Loucy (cell line): ENCODE data around the gene ABHD11.
"Not testable (repeated sequence)": the region's sequence is repeated elsewhere in the genome, so short reads cannot be mapped to it uniquely, and the experiment has no call there.

Experiments
- H2AFZ ChIP-seq: fragments of 200-600 bp; sonication (generic); 2 replicates; pipeline ENCODE4 v1.6.0; 2016; ENCODE audit warnings: antibody characterized with exemption, mild to moderate bottlenecking, low read length, moderate library complexity
- H3F3A ChIP-seq: fragments of 200-600 bp; 2 replicates; pipeline ENCODE4 v1.6.0; 2016; ENCODE audit warnings: antibody characterized with exemption, low read depth, mild to moderate bottlenecking
- H3K27me3 ChIP-seq: fragments of 200-600 bp; sonication (generic); 2 replicates; pipeline ENCODE4 v1.6.1; 2014; ENCODE audit warnings: low read length, mild to moderate bottlenecking; ENCODE audit not compliant: insufficient read depth, poor library complexity, severe bottlenecking
- H3K36me3 ChIP-seq: fragments of 200-600 bp; sonication (generic); 2 replicates; pipeline ENCODE4 v1.6.1; 2016; ENCODE audit warnings: low read length; ENCODE audit not compliant: insufficient read depth
- H3K4me1 ChIP-seq: fragments of 200-600 bp; sonication (generic); 2 replicates; pipeline ENCODE4 v1.5.1; 2014; ENCODE audit warnings: low read length, mild to moderate bottlenecking; ENCODE audit not compliant: insufficient read depth, poor library complexity, severe bottlenecking
- H3K4me2 ChIP-seq: fragments of 200-600 bp; sonication (generic); 2 replicates; pipeline ENCODE4 v1.6.0; 2014; ENCODE audit warnings: antibody characterized with exemption, low read length, low read depth, mild to moderate bottlenecking; ENCODE audit not compliant: poor library complexity, severe bottlenecking
- H3K4me3 ChIP-seq: fragments of 200-600 bp; sonication (generic); 2 replicates; pipeline ENCODE4 v1.5.1; 2014; ENCODE audit warnings: low read length, mild to moderate bottlenecking, mixed read lengths; ENCODE audit not compliant: poor library complexity, severe bottlenecking
- H3K79me2 ChIP-seq: fragments of 200-600 bp; sonication (generic); 2 replicates; pipeline ENCODE4 v1.6.1; 2014; ENCODE audit warnings: low read length; ENCODE audit not compliant: insufficient read depth
- H3K9ac ChIP-seq: fragments of 200-600 bp; sonication (generic); 2 replicates; pipeline ENCODE4 v1.6.0; 2014; ENCODE audit warnings: mild to moderate bottlenecking, low read depth, low read length, moderate library complexity; ENCODE audit not compliant: poor library complexity, severe bottlenecking
- H3K9me2 ChIP-seq: fragments of 200-600 bp; sonication (generic); replicated peaks from 2 replicates; pipeline ENCODE4 v1.6.1; 2016; ENCODE audit warnings: low read depth, low read length, mixed read lengths
- H3K9me3 ChIP-seq: fragments of 200-600 bp; sonication (generic); 2 replicates; pipeline ENCODE4 v1.6.1; 2014; ENCODE audit warnings: mild to moderate bottlenecking, antibody characterized with exemption, low read length, low read depth; ENCODE audit not compliant: insufficient read depth
- H4K20me1 ChIP-seq: fragments of 200-600 bp; sonication (generic); 2 replicates; pipeline ENCODE4 v1.6.0; 2014; ENCODE audit warnings: antibody characterized with exemption, low read length, mild to moderate bottlenecking; ENCODE audit not compliant: insufficient read depth, poor library complexity, severe bottlenecking
- EZH2phosphoT487 ChIP-seq: fragments of 200-600 bp; IDR thresholded peaks from 2 replicates; pipeline ENCODE4 v1.6.1; 2018; ENCODE audit warnings: antibody characterized with exemption, mild to moderate bottlenecking, moderate library complexity, borderline replicate concordance
- TF ChIP-seq, protein P1 (sequence below): fragments of 200-600 bp; sonication (generic); conservative IDR thresholded peaks from 2 replicates; pipeline ENCODE4 v1.5.1; 2014; ENCODE audit warnings: mild to moderate bottlenecking, antibody characterized with exemption, low read length

ABHD11 gene

GRCh38 chr7:73721377-73721817 is 17.2 kb downstream of the ABHD11 start:
- no peaks in the 10 kb centered on the region for H3K79me2 ChIP-seq
- H3K9ac ChIP-seq, result no peak overlapping the region
- H3K27me3 ChIP-seq, result peaks cover 25% of the 10 kb centered on the region
- 0 out of 2 replicates have a peak, but pooled peaks cover 3% of the 10 kb centered on the region for H3F3A ChIP-seq
- H2AFZ ChIP-seq, result no peak overlapping the region
- H3K9me3 ChIP-seq, result no peaks in the 10 kb centered on the region
- H3K4me3 ChIP-seq, result no peak overlapping the region
- H4K20me1 ChIP-seq, result peaks cover 28% of the 10 kb centered on the region
- H3K4me1 ChIP-seq, result peaks cover 27% of the 10 kb centered on the region
- TF ChIP-seq, protein P1, sequence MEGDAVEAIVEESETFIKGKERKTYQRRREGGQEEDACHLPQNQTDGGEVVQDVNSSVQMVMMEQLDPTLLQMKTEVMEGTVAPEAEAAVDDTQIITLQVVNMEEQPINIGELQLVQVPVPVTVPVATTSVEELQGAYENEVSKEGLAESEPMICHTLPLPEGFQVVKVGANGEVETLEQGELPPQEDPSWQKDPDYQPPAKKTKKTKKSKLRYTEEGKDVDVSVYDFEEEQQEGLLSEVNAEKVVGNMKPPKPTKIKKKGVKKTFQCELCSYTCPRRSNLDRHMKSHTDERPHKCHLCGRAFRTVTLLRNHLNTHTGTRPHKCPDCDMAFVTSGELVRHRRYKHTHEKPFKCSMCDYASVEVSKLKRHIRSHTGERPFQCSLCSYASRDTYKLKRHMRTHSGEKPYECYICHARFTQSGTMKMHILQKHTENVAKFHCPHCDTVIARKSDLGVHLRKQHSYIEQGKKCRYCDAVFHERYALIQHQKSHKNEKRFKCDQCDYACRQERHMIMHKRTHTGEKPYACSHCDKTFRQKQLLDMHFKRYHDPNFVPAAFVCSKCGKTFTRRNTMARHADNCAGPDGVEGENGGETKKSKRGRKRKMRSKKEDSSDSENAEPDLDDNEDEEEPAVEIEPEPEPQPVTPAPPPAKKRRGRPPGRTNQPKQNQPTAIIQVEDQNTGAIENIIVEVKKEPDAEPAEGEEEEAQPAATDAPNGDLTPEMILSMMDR, result no peak
- TF ChIP-seq EZH2phosphoT487, result no peak
- H3K9me2 ChIP-seq, result no peaks in the 10 kb centered on the region
- no peaks in the 10 kb centered on the region for H3K36me3 ChIP-seq
- H3K4me2 ChIP-seq, result no peak overlapping the region

GRCh38 chr7:73720443-73720842 is 18.2 kb downstream of the ABHD11 start:
- H3K9ac ChIP-seq, H3K79me2 ChIP-seq, H3K4me3 ChIP-seq, H3K36me3 ChIP-seq, H2AFZ ChIP-seq, H3K9me3 ChIP-seq, H3K9me2 ChIP-seq, H3K4me2 ChIP-seq, H3F3A ChIP-seq: not testable (repeated sequence)
- Histone ChIP-seq H3K4me1 (peaks cover 36% of the 10 kb centered on the region), H4K20me1 (peaks cover 38% of the 10 kb centered on the region), H3K27me3 (peaks cover 35% of the 10 kb centered on the region)

DNA sequence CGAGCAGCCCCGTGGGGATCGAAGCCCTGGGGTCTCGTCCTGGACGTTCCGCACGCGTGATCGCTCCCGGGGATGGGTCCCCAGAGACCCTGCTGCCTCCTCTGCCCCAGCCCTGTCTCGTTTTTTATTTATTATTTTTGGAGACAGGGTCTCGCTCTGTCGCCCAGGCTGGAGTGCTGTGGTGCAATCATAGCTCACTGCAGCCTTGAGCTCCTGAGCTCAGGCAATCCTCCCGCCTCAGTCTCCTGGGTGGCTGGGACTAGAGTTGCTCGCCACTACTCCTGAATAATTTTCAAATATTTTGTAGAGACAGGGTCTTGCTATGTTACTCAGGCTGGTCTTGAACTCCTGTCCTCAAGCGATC is 18.8 kb downstream of the ABHD11 start:
- Histone ChIP-seq H3K27me3 (peaks cover 40% of the 10 kb centered on the region), H3K79me2 (no peaks in the 10 kb centered on the region), H3K4me2 (peak overlapping the region; percentile 27), H2AFZ (no peak overlapping the region), H3F3A (0 out of 2 replicates have a peak, but pooled peaks cover 3% of the 10 kb centered on the region), H4K20me1 (peaks cover 40% of the 10 kb centered on the region), H3K4me3 (no peak overlapping the region), H3K4me1 (peaks cover 39% of the 10 kb centered on the region), H3K36me3 (no peaks in the 10 kb centered on the region), H3K9ac (no peak overlapping the region), H3K9me2 (no peaks in the 10 kb centered on the region), H3K9me3 (no peaks in the 10 kb centered on the region)
- no peak for TF ChIP-seq EZH2phosphoT487
- TF ChIP-seq, protein P1, result no peak
